Left colon (tissue), 2 donors: Measurements from ENCODE around the gene STAP2. TPM values are rescaled to one million over a fixed set of nuclear protein-coding genes. Genes with fewer than 3 reads are reported as not detected.
A peak's percentile ranks its signal among the peaks of the same experiment; 100 is the strongest.
"Not testable (repeated sequence)": the region's sequence is repeated elsewhere in the genome, so short reads cannot be mapped to it uniquely, and the experiment has no call there.

Source experiments
- ATAC-seq: fragments of 200-7000 bp; cut with Tn5 transposase; one replicate; pipeline ENCODE4 v1.9.1; 2020; ENCODE audit warnings: mild to moderate bottlenecking, moderate library complexity
- DNase-seq, 2 donors: peaks; one replicate each; pipeline ENCODE4 v3.0.0-alpha.2; 2020
- intact Hi-C, 2 donors: fragments of 100-400 bp; cut with DNase I in 1 of 2; cut with micrococcal nuclease in 1 of 2; formaldehyde crosslinking; loops; one replicate each; pipeline versions ENCODE4 v1.11.2 to v1.14.0; 2022; cut with DNase I, micrococcal nuclease
- total RNA-seq, 2 donors: library from RNA; stranded (reverse); fragmentation: NEBNext Ultra II Directional; extraction: Animal tissue kit (Norgen Biotek cat#: 25700); gene quantifications; one replicate each; pipeline ENCODE4 v1.2.1, GENCODE V29; 2021
- donor health status: DM: no; HTN: no; CAD: no.
- donor health status: DM: yes; HTN: yes; CAD: no.

Gene STAP2
- total RNA-seq, 2 donors from 2014 or later: 222 to 249 TPM

- intact Hi-C loops: no loop called here
- DNase-seq: peak; percentile 96 to 99
- peak; percentile 67 for ATAC-seq
These were observed 4.2 kb upstream of the STAP2 start for GRCh38 chr19:4342615-4343369.

- intact Hi-C loops: no loop called here
- ATAC-seq: no peak
- no peak for DNase-seq
These were observed 3.6 kb upstream of the STAP2 start for GRCh38 chr19:4342314-4342614.

- intact Hi-C loops: no loop called here
- peak; percentile 17 for ATAC-seq
- peak; percentile 59 to 68 for DNase-seq
These were observed 654 bp downstream of the STAP2 start for GRCh38 chr19:4337906-4338440.

GRCh38 chr19:4334929-4335570, 3.6 kb downstream of the STAP2 start:
- intact Hi-C loops: no loop called here
- DNase-seq (no peak), ATAC-seq (no peak)

- intact Hi-C loops: no loop called here
- DNase-seq: no peak
- no peak for ATAC-seq
These were observed 8.8 kb downstream of the STAP2 start for GRCh38 chr19:4329858-4330257.

- DNase-seq, ATAC-seq, intact Hi-C loops: not testable (repeated sequence)
These were observed 9.5 kb downstream of the STAP2 start for GRCh38 chr19:4328991-4329681.

GRCh38 chr19:4328243-4328990, 10.2 kb downstream of the STAP2 start:
- DNase-seq (peak; percentile 78 to 94), ATAC-seq (peak; percentile 82)
- intact Hi-C loops: no loop called here

GRCh38 chr19:4327877-4328242, 10.8 kb downstream of the STAP2 start:
- intact Hi-C loops: no loop called here

GRCh38 chr19:4327252-4327876, 11.3 kb downstream of the STAP2 start:
- ATAC-seq (peak; percentile 39), DNase-seq (peak; percentile 37 to 80)
- intact Hi-C loops: no loop called here

More at GRCh38 chr19:4327877-4328242, 10.8 kb downstream of the STAP2 start:
- DNase-seq (no peak), ATAC-seq (peak; percentile 39)

- DNase-seq (no peak), ATAC-seq (no peak)
- intact Hi-C loops: no loop called here
These were observed 11.8 kb downstream of the STAP2 start for GRCh38 chr19:4326837-4327251.

GRCh38 chr19:4326215-4326836, 12.3 kb downstream of the STAP2 start:
- ATAC-seq (no peak), DNase-seq (no peak)
- intact Hi-C loops: no loop called here

- DNase-seq (no peak), ATAC-seq (no peak)
- intact Hi-C loops: no loop called here
These were observed 14.4 kb downstream of the STAP2 start for GRCh38 chr19:4324228-4324627.

GRCh38 chr19:4323692-4324091, 14.9 kb downstream of the STAP2 start:
- intact Hi-C loops: no loop called here
- ATAC-seq: no peak
- DNase-seq: no peak

- ATAC-seq: peak; percentile 79
- DNase-seq: peak in 1 of 2 donors; percentile 71
- intact Hi-C loops: no loop called here
These were observed 15.5 kb downstream of the STAP2 start for GRCh38 chr19:4322942-4323665.

GRCh38 chr19:4320419-4320818, 18.2 kb downstream of the STAP2 start:
- DNase-seq: no peak
- intact Hi-C loops: no loop called here
- no peak for ATAC-seq

GRCh38 chr19:4319067-4319718, 19.4 kb downstream of the STAP2 start:
- intact Hi-C loops: no loop called here
- ATAC-seq: no peak

GRCh38 chr19:4318460-4318859, 20.2 kb downstream of the STAP2 start:
- no peak for ATAC-seq
- DNase-seq: no peak
- intact Hi-C loops: no loop called here

More at GRCh38 chr19:4319067-4319718, 19.4 kb downstream of the STAP2 start:
- no peak for DNase-seq
